ENCODE measurements around the gene DEPDC1B.

DNA sequence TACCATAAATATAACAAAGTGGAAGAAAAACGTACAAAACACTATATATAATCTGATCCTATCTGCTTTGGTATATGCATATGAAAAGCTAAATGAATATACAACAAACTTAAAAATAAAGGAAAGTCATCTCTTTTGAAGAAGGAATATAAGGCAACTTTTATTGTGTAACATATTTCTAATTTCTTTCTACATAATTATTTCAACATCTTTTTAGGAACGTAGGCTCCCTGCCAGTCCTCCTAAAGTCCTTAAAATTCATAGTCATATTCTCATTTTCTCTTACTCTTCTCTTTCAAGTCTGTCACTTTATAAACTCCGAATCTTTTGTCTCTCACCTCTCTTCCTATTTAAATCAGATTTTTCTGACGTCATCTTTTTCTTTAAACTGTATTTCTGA lies 9.6 kb downstream of the DEPDC1B start:
- TF ChIP-seq EGR1 (IDR thresholded peaks at IDR 0.05; ENCODE audit: borderline replicate concordance, low read depth, low read length) (no peak), RFX5 (IDR thresholded peaks at IDR 0.05; ENCODE audit: borderline replicate concordance, low read depth, low read length) (no peak), JUND (IDR thresholded peaks at IDR 0.05; ENCODE audit: low read length) (no peak), GABPA (IDR thresholded peaks at IDR 0.05; ENCODE audit: borderline replicate concordance, insufficient read depth, low read length) (no peak), CHD2 (IDR thresholded peaks at IDR 0.05; ENCODE audit: low read length) (no peak)
- TF ChIP-seq, protein P1, sequence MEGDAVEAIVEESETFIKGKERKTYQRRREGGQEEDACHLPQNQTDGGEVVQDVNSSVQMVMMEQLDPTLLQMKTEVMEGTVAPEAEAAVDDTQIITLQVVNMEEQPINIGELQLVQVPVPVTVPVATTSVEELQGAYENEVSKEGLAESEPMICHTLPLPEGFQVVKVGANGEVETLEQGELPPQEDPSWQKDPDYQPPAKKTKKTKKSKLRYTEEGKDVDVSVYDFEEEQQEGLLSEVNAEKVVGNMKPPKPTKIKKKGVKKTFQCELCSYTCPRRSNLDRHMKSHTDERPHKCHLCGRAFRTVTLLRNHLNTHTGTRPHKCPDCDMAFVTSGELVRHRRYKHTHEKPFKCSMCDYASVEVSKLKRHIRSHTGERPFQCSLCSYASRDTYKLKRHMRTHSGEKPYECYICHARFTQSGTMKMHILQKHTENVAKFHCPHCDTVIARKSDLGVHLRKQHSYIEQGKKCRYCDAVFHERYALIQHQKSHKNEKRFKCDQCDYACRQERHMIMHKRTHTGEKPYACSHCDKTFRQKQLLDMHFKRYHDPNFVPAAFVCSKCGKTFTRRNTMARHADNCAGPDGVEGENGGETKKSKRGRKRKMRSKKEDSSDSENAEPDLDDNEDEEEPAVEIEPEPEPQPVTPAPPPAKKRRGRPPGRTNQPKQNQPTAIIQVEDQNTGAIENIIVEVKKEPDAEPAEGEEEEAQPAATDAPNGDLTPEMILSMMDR (IDR thresholded peaks at IDR 0.05; ENCODE audit: control extremely low read depth in 1 of 3, insufficient read depth in 1 of 3, low read depth in 1 of 3, low read length in 3 of 3) = no peak

All from H1 (cell line).